Measurements from ENCODE around the gene PSD2. TPM values are rescaled to one million over a fixed set of nuclear protein-coding genes. Genes with fewer than 3 reads are reported as not detected.

The PSD2 gene
- total RNA-seq, 1 donor from 2014 or later, result not detected

GRCh38 chr5:139862313-139862712 is 66.7 kb downstream of the PSD2 start:
- ATAC-seq (no peak), DNase-seq (ENCODE audit: missing footprints) (peak; percentile 25)
- intact Hi-C loops (cut with DNase I), result no loop called here

GRCh38 chr5:139862803-139863202 is 67.2 kb downstream of the PSD2 start:
- no peak for DNase-seq (ENCODE audit: missing footprints)
- intact Hi-C loops (cut with DNase I), result no loop called here
- no peak for ATAC-seq

- intact Hi-C loops (cut with DNase I), result no loop called here
- peak; percentile 94 for ATAC-seq
- DNase-seq (ENCODE audit: missing footprints), result peak; percentile 89
These were observed 67.8 kb downstream of the PSD2 start for GRCh38 chr5:139863361-139863760.

- intact Hi-C loops (cut with DNase I), result loop anchor here (1.0 kb wide), 2 partner anchors 77 to 104 kb away; no protein-coding TSS in a partner anchor
- peak; percentile 80 for ATAC-seq
- DNase-seq (ENCODE audit: missing footprints), result no peak
These were observed 68.4 kb downstream of the PSD2 start for GRCh38 chr5:139863855-139864558.

GRCh38 chr5:139864716-139865483 is 69.3 kb downstream of the PSD2 start:
- intact Hi-C loops (cut with DNase I), result loop anchor here (1.0 kb wide), 2 partner anchors 78 to 103 kb away; no protein-coding TSS in a partner anchor
- no peak for ATAC-seq
- DNase-seq (ENCODE audit: missing footprints), result no peak

GRCh38 chr5:139867109-139867508 is 71.5 kb downstream of the PSD2 start:
- no peak for DNase-seq (ENCODE audit: missing footprints)
- ATAC-seq, result no peak
- intact Hi-C loops (cut with DNase I), result no loop called here

- ATAC-seq (no peak), DNase-seq (ENCODE audit: missing footprints) (no peak)
- intact Hi-C loops (cut with DNase I), result no loop called here
These were observed 72.0 kb downstream of the PSD2 start for GRCh38 chr5:139867581-139867980.

GRCh38 chr5:139869042-139869790 is 73.6 kb downstream of the PSD2 start:
- no peak for DNase-seq (ENCODE audit: missing footprints)
- intact Hi-C loops (cut with DNase I), result no loop called here

GRCh38 chr5:139870677-139871076 is 75.1 kb downstream of the PSD2 start:
- intact Hi-C loops (cut with DNase I), result loop anchor here (10.0 kb wide), 1 partner anchor 284 kb away; no protein-coding TSS in a partner anchor

More at GRCh38 chr5:139869042-139869790, 73.6 kb downstream of the PSD2 start:
- no peak for ATAC-seq

GRCh38 chr5:139871614-139872013 is 76.0 kb downstream of the PSD2 start:
- intact Hi-C loops (cut with DNase I), result loop anchor here (10.0 kb wide), 1 partner anchor 283 kb away; no protein-coding TSS in a partner anchor
- ATAC-seq, result no peak
- DNase-seq (ENCODE audit: missing footprints), result no peak

More at GRCh38 chr5:139870677-139871076, 75.1 kb downstream of the PSD2 start:
- ATAC-seq, result no peak
- DNase-seq (ENCODE audit: missing footprints), result no peak

- intact Hi-C loops (cut with DNase I), result loop anchor here (10.0 kb wide), 1 partner anchor 283 kb away; no protein-coding TSS in a partner anchor
- DNase-seq (ENCODE audit: missing footprints) (no peak), ATAC-seq (peak; percentile 7)
These were observed 76.6 kb downstream of the PSD2 start for GRCh38 chr5:139872052-139872766.

GRCh38 chr5:139872851-139873794 is 77.5 kb downstream of the PSD2 start:
- DNase-seq (ENCODE audit: missing footprints) (no peak), ATAC-seq (no peak)
- intact Hi-C loops (cut with DNase I), result loop anchor here (10.0 kb wide), 1 partner anchor 282 kb away; no protein-coding TSS in a partner anchor

GRCh38 chr5:139875957-139876356 is 80.3 kb downstream of the PSD2 start:
- no peak for ATAC-seq
- no peak for DNase-seq (ENCODE audit: missing footprints)
- intact Hi-C loops (cut with DNase I), result loop anchor here (10.0 kb wide), 1 partner anchor 279 kb away; no protein-coding TSS in a partner anchor

- DNase-seq (ENCODE audit: missing footprints) (no peak), ATAC-seq (no peak)
- intact Hi-C loops (cut with DNase I), result loop anchor here (10.0 kb wide), 1 partner anchor 278 kb away; no protein-coding TSS in a partner anchor
These were observed 81.6 kb downstream of the PSD2 start for GRCh38 chr5:139877129-139877597.

- ATAC-seq, result no peak
These were observed 82.5 kb downstream of the PSD2 start for GRCh38 chr5:139878093-139878492.

GRCh38 chr5:139880416-139881142 is 85.0 kb downstream of the PSD2 start:
- DNase-seq (ENCODE audit: missing footprints) (no peak), ATAC-seq (no peak)
- intact Hi-C loops (cut with DNase I), result loop anchor here (5.0 kb wide), 1 partner anchor 87 kb away; no protein-coding TSS in a partner anchor

More at GRCh38 chr5:139878093-139878492, 82.5 kb downstream of the PSD2 start:
- no peak for DNase-seq (ENCODE audit: missing footprints)
- intact Hi-C loops (cut with DNase I), result loop anchor here (10.0 kb wide), 1 partner anchor 277 kb away; no protein-coding TSS in a partner anchor
